ENCODE data around the gene SHLD3.
A peak's percentile ranks its signal among the peaks of the same experiment; 100 is the strongest.
"Not testable (repeated sequence)": the region's sequence is repeated elsewhere in the genome, so short reads cannot be mapped to it uniquely, and the experiment has no call there.

SHLD3 gene

GRCh38 chr5:65624571-65625555, at the start of gene SHLD3, which contains the start of gene TRAPPC13:
Gene SHLD3, plus strand, starts transcription at chr5:65625027. Its CDS starts 4,561 bp downstream, at chr5:65629588.
Gene TRAPPC13, plus strand, starts transcription at chr5:65625027. Its CDS starts 34 bp downstream, at chr5:65625061.
- DNase-seq: peak; percentile 87

GRCh38 chr5:65577141-65577540, 47.7 kb upstream of the SHLD3 start:
- no peak for DNase-seq

- no peak for DNase-seq
These were observed 36.1 kb upstream of the SHLD3 start for GRCh38 chr5:65588694-65589093.

- not testable (repeated sequence) for DNase-seq
These were observed 23.1 kb upstream of the SHLD3 start for GRCh38 chr5:65601761-65602160.

- no peak for DNase-seq
These were observed 13.3 kb upstream of the SHLD3 start for GRCh38 chr5:65611524-65611923.

GRCh38 chr5:65612298-65612907, 12.4 kb upstream of the SHLD3 start:
- no peak for DNase-seq

- DNase-seq: no peak
These were observed 4.8 kb upstream of the SHLD3 start for GRCh38 chr5:65620021-65620420.

GRCh38 chr5:65621961-65622360, 2.9 kb upstream of the SHLD3 start:
- DNase-seq: not testable (repeated sequence)

- no peak for DNase-seq
These were observed 1.3 kb upstream of the SHLD3 start for GRCh38 chr5:65623482-65623881.

- peak; percentile 92 for DNase-seq
These were observed 729 bp upstream of the SHLD3 start, which contains the start of gene TRIM23 for GRCh38 chr5:65624025-65624570. Gene TRIM23, minus strand, starts transcription at chr5:65624333. Its CDS starts 59 bp downstream, at chr5:65624274.

GRCh38 chr5:65625743-65626142, 916 bp downstream of the SHLD3 start:
- DNase-seq: no peak

- no peak for DNase-seq
These were observed 6.2 kb downstream of the SHLD3 start for GRCh38 chr5:65630981-65631380.

GRCh38 chr5:65640240-65640639, 15.4 kb downstream of the SHLD3 start:
- no peak for DNase-seq

- no peak for DNase-seq
These were observed 22.1 kb downstream of the SHLD3 start for GRCh38 chr5:65646938-65647337.

GRCh38 chr5:65647941-65648340, 23.1 kb downstream of the SHLD3 start:
- DNase-seq: no peak

GRCh38 chr5:65651144-65651543, 26.3 kb downstream of the SHLD3 start:
- DNase-seq: no peak

- DNase-seq: no peak
These were observed 29.9 kb downstream of the SHLD3 start for GRCh38 chr5:65654713-65655112.

- peak; percentile 32 for DNase-seq
These were observed 39.1 kb downstream of the SHLD3 start for GRCh38 chr5:65663804-65664521.

GRCh38 chr5:65668696-65669095, 43.9 kb downstream of the SHLD3 start:
- no peak for DNase-seq

GRCh38 chr5:65672796-65673195, 48.0 kb downstream of the SHLD3 start:
- DNase-seq: peak; percentile 48

- no peak for DNase-seq
These were observed 49.9 kb downstream of the SHLD3 start for GRCh38 chr5:65674749-65675148.

GRCh38 chr5:65676056-65676455, 51.2 kb downstream of the SHLD3 start:
- DNase-seq: not testable (repeated sequence)

Measured in fibroblast of upper back skin (primary cell).